ENCODE results near the gene PRKCA. TPM values are rescaled to one million over a fixed set of nuclear protein-coding genes. Genes with fewer than 3 reads are reported as not detected.
"Not testable (repeated sequence)": the region's sequence is repeated elsewhere in the genome, so short reads cannot be mapped to it uniquely, and the experiment has no call there.

The PRKCA gene
- polyA plus RNA-seq, 2 of the 4 experiments (the other 2 are of a cell fraction): 28.8 to 65.0 TPM

DNA sequence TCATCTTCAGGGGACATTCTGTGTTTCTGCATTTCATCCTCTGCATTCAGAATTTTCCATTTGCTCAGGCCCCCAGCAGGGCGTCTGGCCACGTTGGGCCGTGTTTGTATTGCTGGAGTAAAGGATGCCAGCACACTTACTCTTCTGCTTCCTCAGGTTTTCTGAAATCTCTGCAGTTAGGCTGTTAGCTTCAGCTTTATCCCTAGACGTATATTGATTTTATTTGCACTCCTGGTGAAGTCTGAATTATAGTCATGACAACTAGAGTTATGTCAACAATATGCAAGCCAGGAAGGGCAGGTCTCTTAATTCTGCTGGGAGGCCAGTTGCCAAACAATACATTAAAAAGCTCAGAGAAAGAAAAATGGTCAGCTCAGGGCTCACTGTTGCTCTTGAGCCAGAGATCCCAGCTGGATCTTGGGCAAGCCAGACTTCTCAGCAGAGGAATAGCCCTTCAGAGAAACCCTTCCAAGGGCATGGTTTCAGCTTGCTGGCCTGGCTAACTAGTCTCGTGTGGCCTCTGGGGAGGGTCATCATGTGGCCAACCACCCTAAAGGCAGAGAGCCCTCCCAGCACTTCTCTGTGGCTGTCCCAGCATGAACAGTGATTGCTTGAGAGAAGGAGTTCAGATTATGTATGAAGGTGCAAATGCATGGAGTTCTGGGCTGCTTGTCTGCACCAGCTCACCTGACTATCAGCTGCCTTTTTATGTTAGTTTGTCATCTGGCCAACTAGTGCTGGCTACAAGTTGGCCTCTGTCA lies 422.3 kb downstream of the PRKCA start:
- TF ChIP-seq ZFP36 (IDR thresholded peaks at IDR 0.05; ENCODE audit: borderline replicate concordance, partially characterized antibody) (no peak), ZNF302 (CRISPR knock-in tag; IDR thresholded peaks at IDR 0.05) (no peak), CBX2 (IDR thresholded peaks at IDR 0.05; ENCODE audit: borderline replicate concordance, low read depth) (no peak), BHLHE40 (IDR thresholded peaks at IDR 0.05; ENCODE audit: low read depth, low read length) (no peak), ZSCAN20 (CRISPR knock-in tag; IDR thresholded peaks at IDR 0.05) (no peak), HOXB13 (CRISPR knock-in tag; IDR thresholded peaks at IDR 0.05; ENCODE audit: low read depth) (no peak), SMC3 (IDR thresholded peaks at IDR 0.05) (no peak), ZC3H11A (IDR thresholded peaks at IDR 0.05) (no peak), POLR2AphosphoS2 (conservative IDR thresholded peaks at IDR 0.05; ENCODE audit: low read length) (no peak)
- TF ChIP-seq, protein P1, sequence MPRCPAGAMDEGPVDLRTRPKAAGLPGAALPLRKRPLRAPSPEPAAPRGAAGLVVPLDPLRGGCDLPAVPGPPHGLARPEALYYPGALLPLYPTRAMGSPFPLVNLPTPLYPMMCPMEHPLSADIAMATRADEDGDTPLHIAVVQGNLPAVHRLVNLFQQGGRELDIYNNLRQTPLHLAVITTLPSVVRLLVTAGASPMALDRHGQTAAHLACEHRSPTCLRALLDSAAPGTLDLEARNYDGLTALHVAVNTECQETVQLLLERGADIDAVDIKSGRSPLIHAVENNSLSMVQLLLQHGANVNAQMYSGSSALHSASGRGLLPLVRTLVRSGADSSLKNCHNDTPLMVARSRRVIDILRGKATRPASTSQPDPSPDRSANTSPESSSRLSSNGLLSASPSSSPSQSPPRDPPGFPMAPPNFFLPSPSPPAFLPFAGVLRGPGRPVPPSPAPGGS (IDR thresholded peaks at IDR 0.05): no peak
- WGBS (ENCODE audit: missing lambda C conversion rate): 19% methylated on average over 5 of the region's 5 CpGs
- CTCF ChIA-PET: interaction anchor here (0.9 to 9.8 kb wide), 7 partner anchors 9 to 651 kb away, joined by 3 to 70 read pairs (median 7); no protein-coding TSS in a partner anchor
- FAIRE-seq: no peak
- H3K4me3 ChIP-seq: no peak overlapping the region
- ATAC-seq: peak; percentile 15 to 31; a peak in 3 of 6 replicates
- no peaks in the 10 kb centered on the region for H3K9me3 ChIP-seq
- peak overlapping the region; percentile 42 for H3K4me2 ChIP-seq
- peaks cover 22% of the 10 kb centered on the region for H3K4me1 ChIP-seq
- H3K27ac ChIP-seq: peak overlapping the region; percentile 8 to 46; a peak in 5 of 6 replicates
- POLR2A ChIA-PET: no interaction called here
- DNase-seq (ENCODE audit: low read depth in 1 of 2, low spot score in 1 of 2): peak in 1 of 2 experiments; percentile 21

DNA sequence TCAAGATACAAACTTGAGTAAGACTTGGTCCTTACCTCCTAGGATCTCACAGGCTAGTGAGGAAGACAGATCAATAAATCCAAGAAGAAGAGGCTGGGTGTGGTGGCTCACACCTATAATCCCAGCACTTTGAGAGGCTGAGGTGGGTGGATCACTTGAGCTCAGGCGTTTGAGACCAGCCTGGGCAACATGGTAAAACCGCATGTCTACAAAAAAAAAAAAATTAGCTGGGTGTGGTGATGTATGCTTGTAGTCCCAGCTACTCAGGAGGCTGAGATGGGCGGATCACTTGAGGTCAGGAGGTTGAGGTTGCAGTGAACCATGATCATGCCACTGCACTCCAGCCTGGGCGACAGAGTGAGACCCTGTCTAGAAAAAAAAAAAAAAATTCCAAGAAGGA lies 423.0 kb downstream of the PRKCA start:
- DNase-seq (ENCODE audit: low read depth in 1 of 2, low spot score in 1 of 2); H3K27ac ChIP-seq; H3K4me3 ChIP-seq; H3K9me3 ChIP-seq; ATAC-seq; FAIRE-seq: not testable (repeated sequence)
- WGBS (ENCODE audit: missing lambda C conversion rate): 84% methylated on average over 4 of the region's 4 CpGs
- ChIA-PET CTCF (interaction anchor here (0.7 to 9.8 kb wide), 8 partner anchors 10 to 653 kb away, joined by 3 to 70 read pairs (median 20); no protein-coding TSS in a partner anchor), POLR2A (interaction anchor here (0.5 kb wide), 1 partner anchor 135 kb away, joined by 3 read pairs; no protein-coding TSS in a partner anchor)
- 0 out of 3 replicates have a peak overlapping the region, but pooled peaks have one; percentile 42 for H3K4me2 ChIP-seq
- peaks cover 22% of the 10 kb centered on the region for H3K4me1 ChIP-seq

DNA sequence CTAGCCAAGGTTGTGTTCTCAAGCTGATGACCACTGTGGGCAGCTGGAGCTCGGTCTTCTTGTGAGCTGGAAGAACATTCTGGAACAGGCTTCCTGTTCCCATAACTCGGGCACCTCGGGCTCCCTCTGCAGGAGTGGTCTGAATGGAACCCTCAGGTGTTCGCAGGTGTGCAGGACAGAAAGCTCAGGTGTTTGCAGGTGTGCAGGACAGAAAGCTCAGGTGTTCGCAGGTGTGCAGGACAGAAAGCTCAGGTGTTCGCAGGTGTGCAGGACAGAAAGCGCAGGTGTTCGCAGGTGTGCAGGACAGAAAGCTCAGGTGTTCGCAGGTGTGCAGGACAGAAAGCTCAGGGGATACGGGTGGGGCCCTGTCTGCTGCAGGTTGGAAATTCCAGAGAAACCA lies 423.5 kb downstream of the PRKCA start:
- no peaks in the 10 kb centered on the region for H3K9me3 ChIP-seq
- no peak for ATAC-seq
- no peak for DNase-seq (ENCODE audit: low read depth in 1 of 2, low spot score in 1 of 2)
- peaks cover 22% of the 10 kb centered on the region for H3K4me1 ChIP-seq
- no peak overlapping the region for H3K4me3 ChIP-seq
- ChIA-PET CTCF (interaction anchor here (0.7 to 9.8 kb wide), 7 partner anchors 10 to 653 kb away, joined by 3 to 70 read pairs (median 36); no protein-coding TSS in a partner anchor), POLR2A (interaction anchor here (0.5 kb wide), 1 partner anchor 134 kb away, joined by 3 read pairs; no protein-coding TSS in a partner anchor)
- no peak overlapping the region for H3K27ac ChIP-seq
- H3K4me2 ChIP-seq: no peak overlapping the region
- WGBS (ENCODE audit: missing lambda C conversion rate): 94% methylated on average over 10 of the region's 10 CpGs
- TF ChIP-seq HOXA7 (CRISPR knock-in tag; IDR thresholded peaks at IDR 0.05) (no peak), RNF2 (IDR thresholded peaks at IDR 0.05; ENCODE audit: borderline replicate concordance, low read depth) (no peak), RCOR1 (IDR thresholded peaks at IDR 0.05; ENCODE audit: low read depth, low read length) (no peak), JUNB (IDR thresholded peaks at IDR 0.05) (no peak), MAZ (IDR thresholded peaks at IDR 0.05; ENCODE audit: borderline replicate concordance, low read depth, low read length) (no peak), SREBF2 (IDR thresholded peaks at IDR 0.05) (no peak), KDM1A (IDR thresholded peaks at IDR 0.05; ENCODE audit: low read depth) (no peak), ESRRA (IDR thresholded peaks at IDR 0.05; ENCODE audit: borderline replicate concordance, low read length) (no peak), CHD2 (IDR thresholded peaks at IDR 0.05; ENCODE audit: low read length, partially characterized antibody) (no peak), CBX8 (IDR thresholded peaks at IDR 0.05) (no peak), EHF (CRISPR knock-in tag; IDR thresholded peaks at IDR 0.05) (no peak), RARB (CRISPR knock-in tag; IDR thresholded peaks at IDR 0.05) (no peak), NFE2L2 (conservative IDR thresholded peaks at IDR 0.05; ENCODE audit: low read length) (no peak)
- TF ChIP-seq, protein P2, sequence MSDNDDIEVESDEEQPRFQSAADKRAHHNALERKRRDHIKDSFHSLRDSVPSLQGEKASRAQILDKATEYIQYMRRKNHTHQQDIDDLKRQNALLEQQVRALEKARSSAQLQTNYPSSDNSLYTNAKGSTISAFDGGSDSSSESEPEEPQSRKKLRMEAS (IDR thresholded peaks at IDR 0.05): no peak
- FAIRE-seq: no peak
